HG03064 (cell line): ENCODE results near the gene FOXP1.

Experiments
- ATAC-seq: cut with Tn5 transposase; IDR thresholded peaks from one replicate; pipeline ENCODE4 v1.9.1; 2021; ENCODE audit warnings: low read depth; ENCODE audit not compliant: unreplicated experiment

FOXP1 gene

DNA sequence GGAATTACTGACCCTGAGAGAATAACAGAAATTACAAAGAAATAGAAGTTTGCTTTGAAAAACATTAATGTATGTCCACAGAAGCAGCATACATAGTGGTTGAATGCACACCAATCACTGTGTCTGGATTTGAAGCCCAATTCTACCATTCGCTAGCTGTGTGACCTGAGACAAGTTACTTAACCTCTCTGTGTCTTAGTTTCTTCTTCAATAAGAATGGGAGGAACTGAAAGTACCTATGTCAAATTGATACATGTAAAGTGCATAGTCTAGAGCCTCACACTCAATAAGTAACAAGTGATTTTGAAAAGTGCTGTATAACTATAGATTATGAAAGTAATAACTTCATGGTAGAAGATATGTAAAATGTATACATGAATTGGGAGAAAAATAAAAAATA, 457.8 kb downstream of the FOXP1 start:
- no peak for ATAC-seq

DNA sequence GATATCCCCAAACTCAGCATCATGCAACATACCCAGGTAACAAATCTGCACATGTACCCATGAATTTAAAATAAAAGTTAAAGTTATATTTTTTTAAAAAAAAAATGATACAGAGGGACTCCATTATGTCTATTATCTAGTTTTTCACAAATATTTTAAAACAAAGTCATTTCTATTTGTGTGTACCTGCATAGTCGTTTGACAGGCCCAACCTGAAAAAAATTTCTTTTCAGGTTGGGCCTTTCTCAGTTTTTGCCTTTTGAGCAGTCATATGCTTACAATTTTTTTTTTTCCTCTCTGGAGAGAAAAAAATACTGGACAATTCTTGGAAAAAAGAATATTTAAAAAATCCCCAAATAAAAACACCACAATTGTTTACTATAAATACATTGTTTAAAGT, 459.5 kb downstream of the FOXP1 start:
- no peak for ATAC-seq

DNA sequence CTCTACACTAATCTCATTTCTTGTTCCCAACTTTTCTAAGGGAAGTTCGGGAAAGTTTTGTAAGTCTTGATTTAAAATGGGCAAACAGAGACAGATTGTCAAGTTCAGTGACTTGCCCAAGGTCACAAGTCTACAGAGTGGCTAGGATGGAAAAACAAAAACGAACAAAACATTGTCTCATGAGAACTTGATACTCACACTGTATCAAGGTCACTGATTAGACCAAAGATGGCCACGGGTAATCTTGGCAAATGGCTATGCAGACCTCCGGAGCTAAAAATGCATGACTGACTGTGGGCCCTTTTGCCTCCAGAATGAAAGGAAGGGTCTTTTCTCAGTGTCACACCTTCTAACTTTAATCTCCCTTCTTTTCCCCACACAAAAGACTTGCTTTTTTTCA, 460.9 kb downstream of the FOXP1 start:
- ATAC-seq: no peak

DNA sequence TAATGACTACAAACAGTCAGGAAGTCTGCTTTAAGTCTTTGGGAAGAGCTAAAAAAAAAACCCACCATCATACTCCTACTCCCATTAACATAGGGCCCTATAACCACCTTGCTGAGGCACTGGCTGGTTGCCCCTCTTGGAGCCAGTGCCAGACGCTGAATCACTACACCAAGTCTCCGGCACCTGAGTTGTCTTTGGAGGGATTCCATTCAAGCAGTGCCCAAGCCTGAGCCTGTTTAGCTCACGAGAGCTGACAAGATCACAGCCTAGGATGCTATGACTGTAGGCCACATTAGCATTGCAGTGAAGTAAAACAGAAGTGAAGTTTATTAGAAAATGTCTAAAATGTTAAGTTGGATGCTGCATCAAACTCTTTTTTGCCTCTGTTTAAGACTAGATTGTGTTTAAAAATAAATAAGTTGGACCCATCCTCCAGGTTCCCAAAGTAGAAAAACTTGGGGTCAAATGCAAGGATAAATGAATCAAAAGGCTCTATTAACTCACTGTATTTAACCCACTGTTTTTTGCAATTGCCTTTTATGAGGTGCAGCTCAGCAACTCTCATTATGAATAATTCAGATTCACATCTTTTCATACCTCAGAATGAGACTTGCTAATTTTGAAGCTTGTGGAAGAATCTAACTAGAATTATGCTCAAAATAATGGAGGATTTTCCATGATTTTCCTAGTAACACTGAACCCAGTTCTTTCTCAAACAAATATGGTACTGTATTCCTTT, 461.9 kb downstream of the FOXP1 start:
- no peak for ATAC-seq

DNA sequence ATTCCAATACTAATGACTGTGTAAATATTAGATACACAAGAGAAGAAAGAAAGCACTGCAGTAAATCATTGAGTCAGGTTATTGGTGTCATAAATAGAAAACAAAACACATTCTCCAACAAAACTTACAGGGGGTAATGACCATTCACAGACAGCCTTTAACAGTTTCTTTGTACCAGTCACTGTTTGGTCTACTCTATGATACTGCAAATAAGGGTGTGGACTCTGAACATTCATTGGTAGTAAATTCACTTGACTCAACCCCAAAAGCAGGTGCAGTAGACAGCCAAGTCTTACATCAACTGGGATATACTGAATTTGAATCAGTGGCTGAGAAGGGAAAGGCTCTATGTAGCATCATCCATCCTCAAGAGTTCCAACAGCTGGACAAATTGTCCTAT, 463.5 kb downstream of the FOXP1 start:
- ATAC-seq: no peak

DNA sequence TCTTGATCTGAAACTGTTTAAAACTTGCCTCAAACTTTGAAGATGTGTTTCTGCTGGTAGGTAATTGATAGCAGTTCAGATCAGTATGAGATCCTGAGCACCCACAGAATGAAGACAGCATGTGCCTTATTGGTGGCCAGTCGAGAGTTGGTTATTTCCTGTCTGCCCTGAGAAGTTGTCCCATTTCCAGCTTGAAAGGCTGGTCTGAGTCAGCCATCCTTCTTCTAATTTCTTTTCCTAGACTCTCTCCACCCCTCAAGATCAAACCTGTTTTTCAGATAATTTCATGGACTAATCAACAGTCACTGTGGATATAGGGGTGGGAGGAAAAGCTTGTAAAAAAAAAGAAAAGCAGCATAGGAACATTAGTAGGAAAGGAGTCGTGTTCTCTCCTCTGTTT, 464.4 kb downstream of the FOXP1 start:
- ATAC-seq: no peak

DNA sequence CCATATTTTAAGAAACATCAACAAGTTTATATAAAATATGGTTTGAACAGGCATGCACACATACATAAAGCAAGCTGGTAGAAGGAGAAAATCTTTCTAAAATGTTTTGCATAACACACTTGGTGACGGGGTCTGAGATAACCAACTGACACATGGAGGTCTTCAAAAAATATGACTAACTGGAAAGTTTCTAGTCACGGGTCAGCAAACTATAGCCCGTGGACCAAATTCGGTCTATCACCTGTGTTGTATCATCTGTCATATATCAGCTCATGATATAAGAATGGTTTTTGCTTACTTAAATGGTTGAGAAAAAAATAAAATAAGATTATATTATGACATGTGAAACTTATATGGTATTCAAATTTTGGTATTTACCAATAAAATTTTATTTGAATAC, 465.1 kb downstream of the FOXP1 start:
- ATAC-seq: no peak

DNA sequence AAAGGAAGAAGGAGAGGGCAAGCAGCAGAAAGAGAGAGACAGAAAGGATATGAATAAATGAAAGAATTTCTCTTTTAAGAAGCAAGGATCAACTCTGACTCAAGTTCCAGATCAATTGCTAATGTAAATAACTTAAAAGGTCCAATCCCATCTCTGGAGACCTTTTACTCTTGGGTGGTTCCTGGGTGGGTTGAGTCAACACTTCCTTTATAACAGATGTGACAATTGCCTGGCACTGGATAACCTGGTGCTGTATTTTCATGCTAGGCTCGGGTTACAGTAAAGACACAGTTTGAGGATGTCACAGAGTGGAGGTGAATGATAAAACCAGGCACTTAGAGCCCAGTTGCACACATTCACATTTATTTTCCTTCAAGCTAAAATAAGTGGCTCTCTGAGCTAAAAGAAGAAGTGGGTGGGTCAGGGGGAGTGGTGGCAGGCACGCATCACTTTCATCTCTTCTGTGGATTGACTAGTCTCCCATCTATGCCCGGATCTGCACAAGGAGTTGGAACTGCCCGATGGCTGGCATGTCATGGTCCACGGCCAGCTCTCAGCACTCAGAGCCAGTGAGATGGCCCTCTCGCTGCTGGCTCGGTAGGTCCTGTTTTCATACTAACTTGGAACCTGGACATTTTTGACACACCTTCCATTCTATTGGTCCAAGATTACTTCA, 465.8 kb downstream of the FOXP1 start:
- ATAC-seq: no peak

DNA sequence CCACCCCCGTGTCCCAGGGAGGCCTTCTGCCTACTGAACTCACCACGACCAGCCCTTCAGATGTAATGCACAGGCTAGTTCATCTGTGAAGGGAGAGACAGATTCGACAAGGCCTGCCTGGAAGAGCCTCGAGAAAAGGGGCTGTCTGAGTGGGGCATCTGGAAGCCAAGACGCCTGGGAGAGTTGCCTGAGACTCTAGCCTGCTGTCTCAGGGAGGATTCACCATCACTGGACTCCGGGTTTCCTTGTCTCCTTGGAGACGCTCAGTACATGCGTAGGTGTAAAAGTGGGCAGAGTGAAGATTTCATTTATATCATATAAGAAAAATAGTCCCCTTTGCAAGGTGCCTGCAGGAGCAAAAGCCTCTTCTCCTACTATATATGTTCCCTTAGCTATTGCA, 468.9 kb downstream of the FOXP1 start:
- ATAC-seq: no peak

DNA sequence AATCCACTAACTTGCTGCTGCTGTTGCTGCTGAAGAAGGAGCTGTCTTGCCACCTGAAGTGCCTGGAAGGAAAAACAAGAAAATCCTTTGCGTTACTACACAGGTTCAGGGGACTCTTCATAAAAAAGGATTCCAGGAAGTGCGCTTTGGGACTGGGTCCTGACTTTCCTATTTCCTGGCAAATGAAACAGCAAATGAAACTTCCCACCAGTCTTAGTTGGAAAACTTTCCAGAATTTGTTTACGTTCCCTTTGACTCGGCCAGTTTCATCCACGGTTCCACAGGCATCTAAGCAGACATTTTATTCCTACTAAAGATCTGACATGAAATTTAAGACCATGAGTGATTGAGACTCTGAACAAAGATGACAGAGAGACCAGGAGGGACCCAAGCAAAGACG, 471.0 kb downstream of the FOXP1 start:
- ATAC-seq: no peak

DNA sequence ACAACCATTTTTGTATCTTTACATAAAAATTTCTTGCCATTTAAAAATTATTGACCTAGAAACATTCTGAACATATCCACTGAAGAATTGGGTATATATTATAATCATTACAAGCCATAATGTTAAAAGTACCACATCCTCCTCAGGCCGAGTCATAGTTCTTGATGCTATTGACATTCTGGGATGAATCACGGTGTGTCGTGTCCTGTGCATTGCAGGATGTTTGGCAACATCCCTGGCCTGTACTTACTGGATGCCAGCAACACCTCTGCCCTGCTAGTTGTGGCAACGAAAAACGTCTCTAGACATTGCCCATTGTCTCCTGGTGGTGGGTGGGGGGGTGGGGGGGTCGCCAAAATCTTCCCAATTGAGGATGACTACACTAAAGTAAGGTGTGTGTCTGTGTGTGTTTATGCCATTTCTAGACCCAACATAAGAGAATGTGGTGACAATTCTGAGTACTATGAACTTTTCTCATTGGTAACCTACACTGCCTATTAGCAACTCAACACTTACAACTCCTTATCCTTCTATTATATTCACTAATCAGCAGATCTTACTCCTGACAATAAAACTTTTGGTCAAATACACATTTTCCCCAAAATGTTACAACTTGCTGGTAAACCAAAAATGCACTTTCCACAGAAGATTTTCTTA, 471.6 kb downstream of the FOXP1 start:
- no peak for ATAC-seq

DNA sequence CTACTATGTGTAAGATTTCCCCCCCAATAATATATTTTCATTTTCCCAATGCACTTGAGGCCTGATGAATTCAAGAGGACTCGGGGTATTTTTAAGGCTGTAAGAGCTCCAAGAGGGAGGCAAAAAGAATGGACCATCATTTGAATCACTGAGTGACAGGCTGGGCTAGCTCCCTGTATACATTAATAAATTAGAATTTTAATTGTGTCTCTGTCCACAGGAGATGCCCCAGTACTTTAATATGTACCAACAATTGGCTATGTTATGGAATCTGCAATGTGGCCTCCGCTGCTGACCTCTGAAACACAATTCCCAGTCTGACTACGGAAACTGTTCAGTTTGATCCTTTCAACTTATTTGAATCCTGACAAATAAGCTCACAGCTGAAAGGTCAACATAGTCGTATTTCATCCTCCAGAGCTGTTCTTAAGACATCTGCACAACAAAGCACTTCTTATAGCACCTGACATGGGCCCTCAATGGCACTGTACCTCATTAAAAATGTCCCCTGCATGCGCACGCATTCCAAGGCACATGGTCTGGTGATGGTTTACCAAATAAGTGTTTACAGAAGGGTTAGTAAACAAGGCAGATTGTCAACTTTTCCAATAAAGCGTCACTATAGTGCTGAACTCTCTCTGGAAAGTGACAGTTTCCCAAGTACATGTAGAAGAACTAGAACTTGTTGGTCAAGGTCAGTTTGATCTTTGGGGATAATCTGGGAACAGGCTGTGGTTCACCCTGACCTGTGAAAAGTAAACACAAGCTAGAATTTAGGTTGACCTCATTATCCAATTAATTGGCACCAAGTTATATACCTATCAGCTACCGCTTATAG, 472.9 kb downstream of the FOXP1 start:
- no peak for ATAC-seq

DNA sequence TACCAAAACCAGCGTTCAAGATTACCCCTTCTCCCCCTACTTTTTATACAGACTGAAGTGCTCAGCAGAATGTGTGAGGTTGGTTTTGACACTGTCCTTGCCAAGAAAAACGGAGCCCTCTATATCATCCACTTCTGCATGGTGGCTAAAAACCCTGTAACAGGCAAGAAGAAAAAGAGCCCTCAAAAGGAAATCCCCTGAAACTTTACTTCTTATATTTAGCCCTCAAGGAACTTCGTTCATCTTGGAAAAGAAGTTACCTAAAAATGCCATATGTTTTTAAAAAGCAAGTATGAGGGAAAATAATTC, 473.6 kb downstream of the FOXP1 start:
- ATAC-seq: no peak

DNA sequence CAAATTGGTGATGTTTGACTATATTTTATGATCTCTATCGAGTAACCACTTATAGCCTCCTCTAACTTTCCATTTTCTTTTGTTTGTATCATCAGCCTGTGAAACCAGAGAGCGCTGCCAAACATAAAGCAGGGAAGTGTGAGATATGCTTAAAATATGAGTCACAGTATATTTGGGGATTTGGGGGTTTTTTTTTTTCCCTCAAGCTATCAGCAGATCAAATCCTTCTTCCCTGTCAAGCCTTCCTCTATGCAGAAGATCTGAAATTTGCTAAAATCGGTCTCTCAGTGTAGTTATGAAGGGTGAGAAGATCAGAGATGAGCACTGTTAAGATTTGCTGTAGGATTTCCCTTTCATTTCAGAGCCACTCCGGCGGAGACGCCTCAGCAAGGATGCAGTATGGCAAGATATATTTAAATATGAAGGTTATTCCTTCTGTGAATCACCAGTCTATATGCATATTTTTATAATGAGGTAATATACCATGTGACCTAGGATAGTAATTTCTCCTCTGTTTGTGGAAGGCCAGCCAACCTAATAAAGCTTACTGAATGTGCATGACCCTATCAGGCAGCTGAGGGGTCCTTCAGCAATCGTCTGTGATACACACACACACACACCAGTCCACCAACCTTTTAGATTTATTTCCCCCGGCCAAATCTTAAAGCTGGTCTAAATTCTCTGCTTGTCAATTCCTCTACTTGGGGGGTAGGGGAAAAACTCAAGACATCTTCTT, 474.1 kb downstream of the FOXP1 start:
- ATAC-seq: no peak

DNA sequence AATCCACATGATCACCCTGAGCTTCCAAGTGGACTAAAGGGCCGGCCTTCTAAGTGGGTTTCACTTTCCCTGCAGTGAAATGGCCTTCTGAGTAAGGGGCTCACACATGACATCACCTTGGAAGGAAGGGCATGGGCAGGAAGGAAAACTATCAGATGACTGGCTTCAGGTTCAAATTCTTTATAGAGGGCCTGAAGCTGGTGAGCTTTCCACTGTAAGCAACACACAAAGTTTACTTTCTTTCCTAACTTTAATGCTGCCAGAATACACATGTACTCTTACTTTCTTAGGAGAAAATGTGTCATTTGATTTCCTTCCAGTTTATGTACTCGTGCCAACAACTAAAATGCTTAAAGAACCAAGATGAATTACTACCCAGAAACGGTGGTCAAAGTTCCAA, 475.6 kb downstream of the FOXP1 start:
- no peak for ATAC-seq

DNA sequence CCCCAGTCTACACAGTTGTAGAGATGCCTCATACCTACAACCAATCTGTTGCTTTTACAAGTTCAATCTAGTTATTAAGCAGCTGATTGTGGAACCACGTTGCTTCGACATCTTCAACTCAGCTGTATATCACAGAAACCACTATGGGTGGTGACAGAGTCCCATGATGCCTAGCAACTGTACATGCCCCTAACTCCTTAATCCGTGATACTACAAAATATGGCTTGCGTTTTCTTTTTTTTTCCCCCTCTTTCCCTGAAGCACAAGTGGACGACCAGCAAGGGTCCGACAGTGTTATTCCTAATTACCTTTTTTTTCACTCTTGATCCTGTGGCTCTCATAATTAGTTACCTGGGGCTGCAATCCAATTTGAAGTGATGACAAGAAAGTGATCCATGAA, 478.6 kb downstream of the FOXP1 start:
- no peak for ATAC-seq

DNA sequence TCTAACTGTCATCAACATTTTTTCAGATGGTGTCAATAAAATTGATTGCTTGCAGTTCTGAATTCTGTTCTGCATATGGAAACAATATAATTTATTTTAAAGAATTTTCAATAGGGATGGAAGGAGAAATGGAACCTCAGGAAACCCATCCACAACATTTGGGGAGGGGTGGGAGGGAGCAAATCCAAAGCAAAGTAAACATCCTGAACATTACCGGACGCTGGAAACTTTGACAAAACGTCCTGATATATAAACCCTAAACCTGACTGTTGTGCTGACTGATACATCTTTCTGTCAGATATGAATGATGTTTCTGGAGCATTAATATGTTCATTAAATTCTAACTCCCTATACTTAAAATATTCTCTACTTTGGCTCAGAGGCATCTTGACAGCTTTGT, 479.0 kb downstream of the FOXP1 start:
- no peak for ATAC-seq

DNA sequence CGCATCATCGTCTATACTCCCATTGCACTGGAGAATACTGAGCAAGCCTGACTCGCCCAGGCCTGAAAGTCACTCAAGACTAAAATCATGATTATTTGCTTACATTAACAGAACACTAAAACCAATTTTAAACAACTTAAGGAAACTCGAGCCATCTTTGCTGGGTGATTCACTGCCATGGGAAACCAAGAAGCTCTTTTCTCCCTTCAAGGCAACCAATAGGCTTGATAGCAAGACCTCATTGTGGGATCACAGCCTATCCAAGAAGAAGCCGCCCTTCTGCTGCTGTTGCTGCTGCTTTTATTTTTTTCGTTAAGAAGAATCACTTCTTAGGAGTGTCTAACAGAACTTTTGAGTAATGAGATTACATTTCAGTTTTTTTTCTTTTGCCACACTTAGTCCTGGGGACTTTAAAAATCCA, 479.4 kb downstream of the FOXP1 start:
- no peak for ATAC-seq

DNA sequence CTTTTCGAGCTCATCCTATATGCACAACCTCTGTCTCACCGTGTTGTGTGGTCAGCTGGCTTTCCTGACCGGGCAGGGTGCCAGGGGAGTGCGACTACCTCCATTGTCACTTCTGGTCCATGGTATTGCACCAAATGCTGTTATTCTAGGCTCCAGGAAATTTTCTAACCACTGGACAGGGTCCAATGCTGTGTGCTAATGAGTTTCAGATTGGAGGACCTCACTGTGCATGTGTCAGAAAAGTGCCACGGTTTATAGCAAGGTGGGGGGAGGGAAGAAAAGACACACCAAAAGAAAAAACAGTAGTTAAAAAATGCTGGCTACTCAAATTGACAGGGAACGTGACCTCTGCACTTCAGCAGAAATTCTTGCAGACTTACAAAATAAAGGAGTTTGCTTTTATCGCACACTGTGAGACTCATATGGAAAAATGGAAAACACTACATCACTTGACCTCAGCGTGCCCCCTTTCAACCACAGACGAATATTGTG, 480.1 kb downstream of the FOXP1 start:
- no peak for ATAC-seq
